DMS 273 treated with DMSO at 0.1 percent for 48 hours (cell line): Measurements from ENCODE around the gene PHLPP1.

Source experiments
- DNase-seq: peaks from one replicate; lab custom pipeline; 2025; lab: John Stamatoyannopoulos, UW

PHLPP1 gene

DNA sequence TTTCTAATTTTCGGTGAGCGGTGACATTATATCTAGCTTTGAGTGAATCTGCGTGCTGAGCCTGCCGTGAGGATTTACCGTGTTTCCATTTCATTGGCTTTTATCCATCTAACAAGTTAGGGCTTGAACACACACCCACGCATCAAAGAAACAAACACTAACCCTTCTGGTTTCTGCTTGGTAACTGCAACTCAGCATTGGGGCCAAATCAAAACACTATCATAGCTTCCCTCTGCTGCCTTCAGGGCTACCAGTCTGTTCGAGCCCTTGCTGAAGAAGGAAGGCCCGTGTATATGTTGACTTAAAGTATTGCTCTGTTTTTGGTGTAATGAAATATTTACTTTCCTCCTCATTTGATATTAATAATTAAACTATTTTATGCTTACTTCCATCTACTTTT is 227.2 kb downstream of the PHLPP1 start:
- DNase-seq = no peak

DNA sequence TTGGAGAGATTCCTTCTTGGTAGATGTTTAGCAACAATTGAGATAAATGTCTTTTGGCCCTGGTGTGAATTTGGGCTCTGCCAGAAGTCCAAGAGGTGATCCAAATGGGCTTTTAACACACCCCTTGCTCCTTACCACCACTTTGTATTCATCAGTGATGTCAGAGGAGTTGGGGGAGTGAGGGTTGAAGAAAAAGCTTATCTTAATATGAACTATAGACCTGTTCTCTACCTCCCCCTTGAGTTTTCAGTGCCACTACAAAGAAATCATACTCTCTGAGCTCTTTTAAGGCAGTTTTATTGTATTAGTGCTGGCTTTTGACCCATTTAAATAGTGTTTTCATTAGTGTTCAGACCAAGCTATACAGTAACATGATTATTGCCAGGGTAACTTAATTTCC is 229.1 kb downstream of the PHLPP1 start:
- DNase-seq = no peak

DNA sequence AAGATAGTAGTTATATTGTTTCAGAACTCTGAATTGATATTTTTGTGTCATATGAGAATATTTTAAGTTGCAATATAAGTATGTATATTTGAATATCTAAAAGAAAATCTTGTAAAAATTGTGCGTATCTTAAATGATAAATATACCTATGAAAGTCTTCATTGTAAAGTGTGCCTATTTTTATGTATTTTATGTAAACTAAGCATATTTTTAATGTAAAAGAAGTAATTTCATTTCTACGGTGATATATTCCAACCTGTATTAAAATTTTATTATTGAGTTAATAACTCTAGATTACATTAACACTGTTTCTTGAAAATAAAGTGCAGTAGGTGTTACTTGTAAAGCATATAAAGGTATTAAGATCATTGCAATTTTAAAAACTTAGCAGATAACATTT is 233.4 kb downstream of the PHLPP1 start:
- DNase-seq = no peak

DNA sequence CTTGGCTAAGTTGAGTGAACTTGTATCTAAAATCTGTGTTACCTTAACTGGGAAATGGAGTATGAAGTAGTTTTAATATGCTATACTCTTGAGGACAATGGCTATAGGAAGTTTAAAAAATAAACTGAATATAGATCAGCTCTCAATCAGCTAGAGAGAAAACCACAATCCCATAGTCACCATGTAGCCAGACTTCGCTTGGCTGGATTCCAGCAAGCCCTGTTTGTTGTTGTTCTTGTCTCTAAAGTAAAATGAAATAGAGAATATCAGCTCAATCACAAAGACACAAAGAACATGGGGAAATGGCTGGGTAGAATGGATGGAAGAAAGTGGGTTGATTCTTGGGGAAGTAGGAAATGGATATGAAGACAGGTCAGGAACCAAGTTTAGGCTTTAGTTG is 234.9 kb downstream of the PHLPP1 start:
- no peak for DNase-seq

DNA sequence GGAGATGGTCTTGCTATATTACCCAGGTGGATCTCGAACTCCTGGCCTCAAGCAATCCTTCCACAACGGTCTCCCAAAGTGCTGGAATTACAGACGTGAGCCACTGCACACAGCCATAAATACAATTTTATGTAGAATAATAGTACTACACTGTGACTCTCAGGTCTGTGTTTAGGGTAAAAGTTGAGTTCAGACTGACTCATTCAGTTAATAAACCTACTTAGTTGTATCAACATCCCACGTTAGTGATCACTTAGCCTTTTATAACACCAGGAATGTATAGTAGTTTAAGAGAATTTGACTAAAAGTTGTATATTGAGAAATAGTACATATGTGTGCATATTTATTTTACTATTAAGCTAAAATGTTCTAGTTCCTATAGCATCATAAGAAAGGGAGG is 237.5 kb downstream of the PHLPP1 start:
- no peak for DNase-seq

DNA sequence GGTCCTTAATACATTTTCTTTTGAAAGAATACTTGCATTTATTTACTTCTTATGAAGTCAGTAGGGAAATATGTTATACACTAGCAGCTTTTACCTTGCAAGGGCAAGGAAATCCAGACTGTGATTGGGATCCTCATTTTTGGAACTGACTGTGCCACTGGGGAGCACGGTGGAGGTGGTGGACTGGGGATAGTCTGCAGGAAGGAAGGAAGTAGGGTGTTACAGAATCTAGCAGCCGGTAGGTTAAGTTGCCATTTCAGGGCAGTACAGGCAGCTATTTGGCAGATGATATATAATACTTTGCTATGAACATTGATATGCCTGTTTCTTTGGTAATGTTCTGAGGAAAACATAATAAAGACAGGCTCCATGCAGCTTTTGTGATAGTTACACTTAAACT is 238.3 kb downstream of the PHLPP1 start:
- DNase-seq = no peak

DNA sequence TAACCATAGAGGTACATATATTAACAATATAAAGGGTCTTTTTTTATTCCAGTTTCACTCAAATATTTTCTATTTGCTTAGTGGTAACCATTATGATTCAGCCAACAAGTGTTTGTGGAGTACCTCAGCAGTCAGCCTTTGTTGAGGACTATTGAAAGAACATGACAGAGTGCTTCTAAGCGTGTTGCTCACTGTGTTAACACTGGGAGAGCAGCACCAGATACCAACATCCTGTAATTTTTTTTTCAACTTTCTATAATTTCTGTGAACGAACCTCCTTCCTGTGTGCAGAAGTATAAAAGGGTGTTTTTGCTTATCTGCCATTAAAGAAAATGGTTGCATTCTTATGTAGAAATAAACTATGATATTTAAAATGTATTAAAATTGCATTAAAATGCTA is 239.0 kb downstream of the PHLPP1 start:
- DNase-seq = no peak

DNA sequence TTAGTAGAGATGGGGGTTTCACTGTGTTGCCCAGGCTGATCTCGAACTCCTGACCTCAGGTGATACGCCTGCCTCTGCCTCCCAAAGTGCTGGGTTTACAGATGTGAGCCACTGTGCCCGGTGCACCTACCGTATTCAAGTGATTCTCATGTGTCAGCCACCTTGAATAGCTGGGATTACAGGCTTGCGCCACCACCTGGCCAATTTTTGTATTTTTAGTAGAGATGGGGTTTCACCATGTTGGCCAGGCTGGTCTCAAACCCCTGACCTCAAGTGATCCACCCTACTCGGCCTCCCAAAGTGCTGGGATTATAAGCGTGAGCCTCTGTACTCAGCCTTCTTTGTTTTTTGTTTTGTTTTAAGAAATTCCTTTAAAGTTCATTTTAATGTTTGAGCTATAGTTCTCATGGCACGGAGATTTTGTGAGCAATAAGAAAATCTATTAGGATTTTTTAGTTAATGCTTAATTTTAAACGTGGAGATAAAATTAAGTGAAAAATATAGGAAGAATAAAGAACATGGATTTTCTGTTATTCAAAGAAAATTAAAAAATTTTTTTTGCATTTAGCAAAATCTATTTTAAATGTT is 242.6 kb downstream of the PHLPP1 start:
- DNase-seq = no peak

DNA sequence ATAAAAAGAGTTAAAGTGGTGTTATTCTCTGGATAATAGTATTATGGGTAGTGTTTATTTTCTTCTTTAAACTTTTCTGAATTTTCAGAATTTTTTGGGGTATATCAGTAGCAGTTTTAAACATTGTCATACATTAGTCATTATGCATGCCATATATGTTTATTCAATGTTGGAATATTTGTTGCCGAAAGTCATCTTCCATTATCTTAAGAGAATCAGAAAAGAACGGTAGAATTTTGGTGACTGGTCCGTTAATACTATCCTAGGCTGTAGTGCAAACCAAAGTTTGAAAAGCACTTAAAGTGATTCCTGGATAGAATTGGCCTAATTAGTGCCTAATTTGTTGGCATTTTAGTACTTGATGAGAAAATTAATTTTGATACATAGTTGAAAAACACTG is 244.1 kb downstream of the PHLPP1 start:
- DNase-seq = no peak

DNA sequence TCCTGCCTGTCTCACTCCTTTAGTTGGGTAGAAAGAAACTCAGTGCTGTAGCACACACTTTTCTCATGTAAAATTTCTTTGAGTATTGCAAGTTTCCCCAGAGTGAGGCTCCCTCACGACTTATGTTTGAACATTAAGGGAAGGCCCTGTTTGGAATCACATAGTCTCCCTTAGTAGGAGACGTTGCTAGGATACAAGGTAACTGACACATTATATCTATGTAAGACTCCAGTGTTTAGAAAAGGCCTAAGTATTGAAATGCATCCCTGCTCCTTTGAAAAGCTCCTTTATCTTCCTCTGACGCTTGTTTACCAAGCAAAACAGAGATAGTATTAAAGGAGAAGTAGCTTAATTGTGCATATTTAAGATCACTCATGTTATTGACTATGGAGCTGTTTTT is 248.2 kb downstream of the PHLPP1 start:
- DNase-seq = peak; percentile 0

DNA sequence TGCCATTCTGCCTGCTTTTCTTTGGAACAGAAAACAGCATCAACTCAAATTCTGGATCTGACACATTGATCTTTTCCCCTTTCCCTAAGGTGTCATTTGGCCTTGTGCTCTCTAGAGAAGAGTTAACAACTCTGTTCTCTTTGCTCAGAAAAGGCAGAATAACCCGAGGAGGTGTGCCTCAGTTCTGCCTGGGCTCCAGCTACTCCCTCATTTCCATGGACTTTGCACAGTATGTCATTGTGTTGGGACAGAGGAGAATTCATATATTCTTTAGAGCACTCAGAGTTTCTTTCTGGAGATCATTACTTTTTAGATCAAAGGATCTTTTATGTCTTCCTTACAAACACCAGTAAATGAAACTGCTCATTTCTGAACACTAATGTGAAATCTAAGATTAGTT is 249.1 kb downstream of the PHLPP1 start:
- DNase-seq = no peak

DNA sequence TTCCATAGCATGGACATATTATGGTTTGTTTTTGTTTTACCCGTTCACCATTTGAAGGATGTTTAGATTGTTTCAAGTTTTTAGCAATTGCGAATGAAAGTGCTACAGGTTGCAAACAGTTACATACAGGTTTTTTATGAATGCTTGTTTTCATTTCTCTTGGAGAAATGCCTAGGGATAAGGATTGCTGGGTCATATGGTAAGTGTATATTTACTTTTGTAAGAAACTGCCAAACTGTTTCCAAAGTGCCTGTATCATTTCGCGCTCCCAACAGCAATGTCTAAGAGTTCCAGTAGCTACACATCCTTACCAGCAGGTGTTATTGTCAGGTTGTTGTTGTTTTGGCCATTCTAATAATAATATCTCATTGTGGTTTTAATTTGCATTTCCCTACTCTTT is 251.7 kb downstream of the PHLPP1 start:
- no peak for DNase-seq

DNA sequence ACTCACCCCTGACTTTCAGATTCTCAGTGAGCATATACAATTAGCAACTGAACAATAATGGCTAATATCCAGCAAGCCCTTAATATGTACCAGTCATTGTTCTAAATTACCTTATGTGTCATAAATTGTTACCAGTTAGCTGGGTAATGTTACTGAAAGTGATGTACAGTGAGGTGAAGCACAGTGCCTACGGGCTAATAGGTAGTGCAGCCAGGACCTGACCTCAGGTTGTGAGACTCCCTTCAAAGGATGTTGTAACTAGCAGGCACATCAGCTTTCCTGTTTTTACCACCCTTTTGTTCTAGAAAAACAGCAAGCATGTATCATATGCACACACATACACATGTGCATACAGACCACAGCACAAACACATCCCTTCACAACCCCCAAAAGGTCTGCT is 258.3 kb downstream of the PHLPP1 start:
- DNase-seq = no peak

DNA sequence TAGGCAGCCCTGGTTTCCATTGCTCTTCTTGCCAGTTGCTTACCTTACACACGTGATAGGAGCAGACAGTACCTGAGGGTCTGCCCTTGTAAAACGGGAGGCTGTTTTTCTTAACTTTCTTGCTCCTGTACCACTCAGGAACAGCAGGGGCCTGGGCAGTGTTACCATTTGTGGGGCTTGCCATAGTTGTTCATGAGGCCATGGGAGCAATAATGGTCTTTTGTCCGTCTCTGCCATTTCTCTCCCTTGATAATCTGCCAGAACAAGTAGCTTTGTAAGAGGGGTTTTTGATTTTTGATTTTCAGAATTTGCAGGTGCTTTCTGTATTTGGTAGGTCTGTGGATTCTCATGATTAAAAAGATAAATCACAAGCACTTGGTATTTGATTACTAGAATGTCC is 259.0 kb downstream of the PHLPP1 start:
- DNase-seq = no peak

DNA sequence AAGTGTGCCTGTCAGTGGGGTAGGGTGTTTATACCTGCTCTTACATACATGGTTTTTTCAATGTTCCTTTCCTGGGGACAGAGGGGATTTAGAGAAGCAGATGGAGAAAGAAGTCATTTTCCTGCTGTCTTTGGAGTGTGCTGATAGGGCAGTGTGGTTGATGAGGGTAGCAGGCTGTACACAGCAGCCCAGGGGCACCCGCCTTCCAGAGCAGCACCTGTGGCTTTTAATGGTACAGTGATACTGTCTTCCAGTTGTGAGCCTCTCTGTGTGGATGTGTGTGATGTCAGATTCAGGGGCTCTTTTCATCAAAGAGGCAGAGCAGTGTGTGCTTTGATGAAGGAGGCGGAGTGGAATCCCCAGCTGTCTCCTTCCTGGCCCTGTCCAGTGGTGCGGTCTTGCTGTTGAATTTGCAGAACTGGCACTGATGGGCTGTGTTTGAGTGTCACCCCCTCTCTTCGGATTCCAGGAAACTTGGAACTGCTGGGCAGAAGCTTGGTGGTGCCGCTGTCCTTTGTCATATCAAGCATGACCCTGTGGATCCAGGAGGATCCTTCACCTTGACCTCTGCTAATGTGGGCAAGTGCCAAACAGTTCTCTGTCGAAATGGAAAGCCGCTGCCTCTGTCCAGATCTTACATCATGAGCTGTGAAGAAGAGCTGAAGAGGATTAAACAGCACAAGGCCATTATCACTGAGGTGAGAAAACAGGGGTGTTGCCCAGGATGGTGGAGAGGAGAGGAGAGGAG is 259.8 kb downstream of the PHLPP1 start:
- no peak for DNase-seq

DNA sequence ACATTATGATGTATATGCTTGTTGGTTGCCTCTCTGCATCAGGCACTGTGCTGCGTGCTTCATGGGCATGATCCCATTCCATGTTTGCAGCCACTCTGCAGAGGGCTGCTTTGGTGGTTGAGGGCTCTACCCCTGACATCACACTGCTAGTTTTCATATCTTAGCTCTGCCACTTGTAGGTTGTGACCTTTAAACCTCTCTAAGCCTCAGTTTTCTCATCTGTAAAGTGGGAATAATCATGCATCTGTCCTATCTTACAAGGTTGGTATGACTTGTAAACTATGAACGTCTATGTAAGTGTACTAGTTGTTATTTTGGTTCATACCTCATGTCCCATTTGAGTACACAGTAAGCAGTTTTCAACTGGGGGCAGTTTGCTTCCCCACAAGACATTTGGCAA is 260.4 kb downstream of the PHLPP1 start:
- no peak for DNase-seq

DNA sequence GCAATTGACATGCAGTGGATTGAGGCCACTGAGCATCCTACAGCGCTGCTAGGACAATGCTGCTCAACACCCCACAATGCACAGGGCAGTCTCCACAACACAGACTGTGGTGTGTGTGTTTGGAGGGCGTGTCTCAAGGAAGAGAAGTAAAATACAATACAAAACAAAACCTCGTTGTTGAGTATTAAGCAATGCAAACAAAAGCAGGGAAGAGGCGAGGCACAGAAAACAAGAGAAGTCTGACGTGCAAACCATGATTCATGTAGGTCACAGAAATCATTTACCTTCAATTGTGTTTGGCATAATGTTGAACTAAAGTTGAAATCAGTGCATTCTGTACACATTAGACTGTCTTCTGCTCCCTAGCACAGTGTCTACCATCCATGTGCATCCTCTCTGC is 260.9 kb downstream of the PHLPP1 start:
- no peak for DNase-seq

DNA sequence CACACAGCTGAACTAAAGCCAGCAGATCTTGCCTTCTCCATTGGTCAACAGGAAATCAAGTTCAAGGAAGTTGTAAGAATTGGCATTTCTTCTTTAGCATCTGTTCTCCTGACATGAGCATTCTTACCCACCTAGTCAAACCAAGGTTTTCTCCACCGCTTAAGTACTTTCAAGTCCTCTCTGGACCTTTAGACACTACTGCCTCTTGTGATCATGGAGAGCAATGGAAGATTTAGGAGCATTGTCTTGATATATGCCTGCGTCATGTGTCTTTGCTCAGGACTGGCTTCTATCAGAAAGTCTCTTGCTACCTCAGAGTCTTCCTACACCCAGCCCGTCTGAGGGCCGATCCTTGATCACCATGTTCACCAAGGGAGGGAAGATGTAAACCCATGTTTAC is 262.2 kb downstream of the PHLPP1 start:
- no peak for DNase-seq

DNA sequence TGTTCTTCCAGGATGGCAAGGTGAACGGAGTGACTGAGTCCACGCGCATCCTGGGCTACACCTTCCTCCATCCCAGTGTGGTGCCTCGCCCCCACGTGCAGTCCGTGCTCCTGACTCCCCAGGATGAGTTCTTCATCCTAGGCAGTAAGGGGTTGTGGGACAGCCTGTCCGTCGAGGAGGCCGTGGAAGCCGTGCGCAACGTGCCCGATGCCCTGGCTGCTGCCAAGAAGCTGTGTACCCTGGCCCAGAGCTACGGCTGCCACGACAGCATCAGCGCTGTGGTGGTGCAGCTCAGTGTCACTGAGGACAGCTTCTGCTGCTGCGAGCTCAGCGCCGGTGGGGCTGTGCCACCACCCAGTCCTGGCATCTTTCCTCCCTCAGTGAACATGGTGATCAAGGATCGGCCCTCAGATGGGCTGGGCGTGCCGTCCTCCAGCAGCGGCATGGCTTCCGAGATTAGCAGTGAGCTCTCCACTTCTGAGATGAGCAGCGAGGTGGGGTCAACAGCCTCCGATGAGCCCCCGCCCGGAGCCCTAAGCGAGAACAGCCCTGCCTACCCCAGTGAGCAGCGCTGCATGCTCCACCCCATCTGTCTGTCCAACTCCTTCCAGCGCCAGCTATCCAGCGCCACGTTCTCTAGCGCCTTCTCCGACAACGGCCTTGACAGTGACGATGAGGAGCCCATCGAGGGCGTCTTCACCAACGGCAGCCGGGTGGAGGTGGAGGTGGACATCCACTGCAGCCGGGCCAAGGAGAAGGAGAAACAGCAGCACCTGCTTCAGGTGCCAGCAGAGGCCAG is 263.1 kb downstream of the PHLPP1 start:
- no peak for DNase-seq

DNA sequence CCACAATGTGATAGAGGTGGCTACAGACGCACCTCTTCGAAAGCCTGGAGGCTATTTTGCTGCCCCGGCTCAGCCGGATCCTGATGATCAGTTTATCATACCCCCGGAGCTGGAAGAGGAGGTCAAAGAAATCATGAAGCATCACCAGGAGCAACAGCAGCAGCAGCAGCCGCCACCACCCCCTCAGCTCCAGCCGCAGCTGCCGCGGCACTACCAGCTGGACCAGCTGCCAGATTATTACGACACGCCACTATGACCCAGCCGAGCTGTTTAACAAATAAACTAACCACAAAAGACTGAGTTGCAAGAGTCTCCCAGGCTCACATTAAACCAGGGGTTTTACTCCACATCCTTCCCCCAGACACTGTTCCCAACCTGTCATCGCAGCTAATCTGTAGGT is 263.8 kb downstream of the PHLPP1 start:
- DNase-seq = peak; percentile 46

DNA sequence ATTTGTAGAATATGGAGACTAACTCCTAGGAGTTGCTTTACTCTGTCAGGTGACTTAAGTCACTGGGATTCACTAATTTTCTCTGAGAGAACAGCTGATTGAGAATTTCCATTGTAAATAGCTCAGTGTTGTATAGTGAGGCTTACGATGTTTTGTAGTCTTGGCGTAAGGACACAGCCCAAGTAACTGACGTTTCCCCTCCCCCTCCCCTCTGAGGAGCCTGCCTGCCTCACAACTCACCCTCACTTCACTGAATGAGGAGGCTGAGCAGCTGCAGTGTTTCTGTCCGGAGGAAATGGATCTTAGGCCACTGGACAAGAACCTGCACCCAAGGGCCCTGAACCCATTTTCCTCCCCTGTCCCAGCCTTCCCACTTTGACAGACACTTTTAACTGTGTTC is 264.6 kb downstream of the PHLPP1 start:
- DNase-seq = no peak

DNA sequence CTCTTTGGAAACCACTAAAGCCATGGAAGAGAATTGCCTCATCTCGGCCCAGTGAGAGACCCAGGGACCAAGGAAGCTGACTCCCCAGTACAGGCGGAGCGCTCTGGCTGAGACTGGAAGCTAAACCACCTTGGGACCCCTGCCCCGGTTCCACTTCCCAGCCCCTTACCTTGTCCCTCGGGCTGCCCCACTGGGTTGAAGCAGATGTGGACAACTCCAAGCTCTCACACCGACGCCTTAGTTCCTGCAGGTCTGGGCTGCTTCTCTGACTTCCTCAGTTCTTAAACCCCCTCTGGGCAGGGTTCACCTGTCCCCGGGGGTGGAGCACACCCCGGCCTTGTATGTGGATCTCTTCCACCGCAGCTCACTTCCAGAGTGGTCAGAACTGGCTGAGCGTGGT is 266.2 kb downstream of the PHLPP1 start:
- DNase-seq = no peak

DNA sequence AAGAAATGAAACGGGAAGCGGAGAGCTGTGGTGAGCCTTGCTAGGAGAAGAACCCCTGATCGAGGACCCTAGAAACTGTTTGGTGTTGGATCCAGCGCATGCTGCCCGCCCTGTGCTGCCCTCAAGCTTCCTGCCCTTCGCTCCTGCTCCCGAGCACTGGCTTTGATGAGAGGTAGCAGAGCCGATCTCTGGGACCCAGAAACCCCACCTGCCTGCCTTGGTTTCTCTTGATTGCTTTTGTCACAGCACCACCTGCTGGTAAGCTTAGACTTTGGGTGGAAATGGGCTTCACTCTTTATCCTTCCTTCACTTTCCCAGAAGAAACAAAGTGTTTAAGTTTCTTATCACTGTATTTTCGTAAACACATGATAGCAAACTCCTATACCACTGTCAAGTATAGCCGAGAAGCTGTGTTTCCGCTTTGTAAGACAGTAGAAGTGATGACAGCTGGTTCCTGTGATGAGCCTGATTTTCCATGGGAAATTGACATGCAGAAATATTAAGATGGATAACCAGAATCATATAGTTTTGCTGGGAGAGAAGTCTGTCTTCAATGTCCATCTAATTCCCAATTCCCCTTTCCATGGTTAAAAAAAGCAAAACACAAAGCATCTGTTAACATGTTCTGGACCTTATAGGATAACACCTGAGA is 267.4 kb downstream of the PHLPP1 start:
- no peak for DNase-seq
